Inflammatory macrophage treated with lipopolysaccharide for 4 hours (primary cell): ENCODE data around the gene TSPAN14.

Experiments used
- DNase-seq: peaks from one replicate; pipeline ENCODE4 v3.0.0-alpha.2; 2020

TSPAN14 gene

GRCh38 chr10:80425901-80426300 is 28.2 kb upstream of the TSPAN14 start:
- no peak for DNase-seq

DNA sequence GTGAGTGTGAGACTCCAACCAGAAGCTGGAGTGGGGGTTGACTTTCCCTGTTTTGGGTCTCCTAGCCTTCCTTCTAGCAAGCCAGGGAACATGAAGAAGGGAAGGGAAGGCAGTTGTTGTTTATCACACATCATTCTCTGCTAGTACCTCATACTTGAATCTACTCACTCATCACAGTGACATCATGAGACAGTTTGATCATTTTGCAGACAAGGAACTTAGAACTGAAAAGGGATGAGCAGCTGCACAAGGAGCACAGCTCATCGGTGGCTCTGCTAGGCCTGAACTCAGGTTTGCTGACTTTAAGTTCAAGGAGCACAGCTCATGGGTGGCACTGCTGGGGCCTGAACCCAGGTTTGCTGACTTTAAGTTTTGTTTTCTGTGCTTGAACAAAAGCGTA is 26.6 kb upstream of the TSPAN14 start:
- DNase-seq = peak; percentile 32

DNA sequence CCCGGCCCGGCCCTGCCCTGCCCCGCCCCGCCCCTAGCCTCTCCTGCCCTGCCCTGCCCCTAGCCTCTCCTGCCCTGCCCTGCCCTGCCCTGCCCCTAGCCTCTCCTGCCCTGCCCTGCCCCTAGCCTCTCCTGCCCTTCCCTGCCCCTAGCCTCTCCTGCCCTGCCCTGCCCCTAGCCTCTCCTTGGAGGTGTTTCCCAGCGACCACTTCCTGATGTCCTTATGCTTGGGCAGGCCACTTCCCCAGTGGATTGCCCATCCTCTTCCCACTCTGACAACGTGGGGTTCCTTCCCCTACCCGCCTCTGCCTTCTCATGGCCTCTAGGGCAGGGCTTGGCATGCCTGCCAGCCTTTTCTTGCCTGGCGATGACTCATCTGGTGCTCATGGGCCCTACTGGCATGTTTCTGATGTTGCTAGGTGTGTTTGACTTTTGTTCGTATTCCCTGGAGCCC is 24.6 kb upstream of the TSPAN14 start:
- DNase-seq = peak; percentile 88

DNA sequence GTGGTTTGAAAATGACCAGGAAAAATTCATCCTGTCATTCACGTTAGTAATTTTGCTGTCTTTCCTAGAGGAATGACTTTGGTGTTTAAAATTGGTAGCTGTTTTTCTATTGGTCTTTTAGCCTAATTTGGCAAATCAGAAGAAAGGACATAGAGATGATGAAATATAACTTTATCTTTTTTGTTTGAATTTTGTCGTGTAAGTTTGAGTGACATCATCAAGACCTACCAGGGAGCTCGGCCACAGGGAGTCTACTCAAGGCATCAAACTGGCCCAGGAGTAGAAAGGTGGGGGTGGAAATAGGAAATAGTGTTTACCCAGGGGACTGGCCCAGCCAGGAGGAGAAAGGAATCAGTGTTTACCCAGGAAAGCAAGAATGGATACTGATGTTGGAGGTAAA is 21.0 kb upstream of the TSPAN14 start:
- DNase-seq = no peak

- DNase-seq = no peak
Measured at GRCh38 chr10:80436446-80437098, 17.5 kb upstream of the TSPAN14 start.

GRCh38 chr10:80437227-80437626 is 16.9 kb upstream of the TSPAN14 start:
- no peak for DNase-seq

GRCh38 chr10:80441831-80442230 is 12.3 kb upstream of the TSPAN14 start:
- DNase-seq = no peak

DNA sequence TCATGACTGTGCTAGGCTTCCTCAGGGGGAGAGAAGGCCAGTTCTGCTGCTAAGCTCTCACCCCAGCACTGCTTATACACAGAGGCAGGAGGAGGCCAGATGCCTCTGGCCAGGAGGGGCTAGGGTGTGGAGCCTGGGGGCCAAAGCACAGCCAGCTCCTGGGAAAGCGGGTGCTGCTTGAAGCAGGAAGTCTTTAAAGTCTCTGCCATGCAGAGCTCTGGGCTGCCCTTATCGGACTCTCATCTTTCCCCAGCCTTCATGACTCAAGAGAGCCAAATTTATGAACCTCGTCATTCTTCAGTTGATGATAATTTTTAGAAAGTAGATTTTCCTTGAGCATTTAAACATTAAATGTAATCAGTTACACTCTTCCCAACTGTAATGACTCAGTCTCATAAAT is 11.2 kb upstream of the TSPAN14 start:
- no peak for DNase-seq

GRCh38 chr10:80443531-80443974 is 10.6 kb upstream of the TSPAN14 start:
- peak; percentile 69 for DNase-seq

DNA sequence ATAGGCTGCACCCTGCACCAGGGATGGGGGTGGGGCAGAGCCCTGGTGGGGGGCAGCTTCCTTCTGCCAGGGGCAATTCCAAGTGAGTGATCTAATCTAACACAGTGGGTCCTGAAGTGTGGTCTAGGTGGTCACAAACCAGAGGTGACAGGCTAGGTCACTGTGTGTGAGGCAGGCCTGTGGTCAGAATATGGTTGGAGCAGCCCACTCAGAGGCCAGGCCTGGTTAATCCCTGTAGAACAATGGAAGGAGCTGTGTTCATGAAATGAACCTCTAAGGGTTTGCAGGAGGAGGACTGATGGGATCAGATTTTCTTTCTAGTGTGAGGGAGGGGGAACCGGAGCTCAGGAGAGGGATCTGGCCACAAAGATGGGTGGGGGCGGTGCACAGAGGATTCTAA is 10.0 kb upstream of the TSPAN14 start:
- no peak for DNase-seq

DNA sequence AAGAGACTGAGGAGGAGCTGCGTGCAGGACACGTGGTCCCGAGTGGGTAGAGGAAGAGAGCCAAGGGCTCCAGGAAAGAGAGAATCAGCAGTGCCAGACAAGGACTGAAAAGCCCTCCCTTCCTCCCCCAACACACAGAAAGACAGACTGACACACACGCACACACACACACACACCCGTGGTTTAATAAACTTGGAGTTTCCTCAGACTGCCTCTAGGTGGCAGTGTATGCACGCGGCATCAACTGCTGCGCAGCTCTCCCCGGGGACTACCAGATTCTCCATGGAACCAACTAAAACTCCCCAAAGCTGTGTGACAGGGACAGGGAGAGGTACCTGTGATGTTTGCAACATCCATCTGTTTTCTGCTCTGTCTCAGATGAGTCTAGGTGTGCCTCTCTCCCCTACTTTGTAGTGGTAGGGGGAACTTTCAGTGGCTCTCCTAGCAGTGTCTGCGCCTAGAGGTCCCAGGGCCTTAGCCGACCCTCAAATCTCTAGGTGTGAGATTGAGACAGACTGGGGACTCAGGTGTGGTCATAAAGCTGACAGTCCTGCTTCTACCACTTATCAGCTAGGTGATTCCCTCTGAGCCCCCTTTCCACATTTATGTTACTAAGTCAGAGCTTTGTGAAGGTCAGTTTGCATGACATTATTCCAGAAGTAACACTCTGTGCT is 9.3 kb upstream of the TSPAN14 start:
- DNase-seq = peak; percentile 76

GRCh38 chr10:80447436-80448190 is 6.5 kb upstream of the TSPAN14 start:
- DNase-seq = peak; percentile 52

DNA sequence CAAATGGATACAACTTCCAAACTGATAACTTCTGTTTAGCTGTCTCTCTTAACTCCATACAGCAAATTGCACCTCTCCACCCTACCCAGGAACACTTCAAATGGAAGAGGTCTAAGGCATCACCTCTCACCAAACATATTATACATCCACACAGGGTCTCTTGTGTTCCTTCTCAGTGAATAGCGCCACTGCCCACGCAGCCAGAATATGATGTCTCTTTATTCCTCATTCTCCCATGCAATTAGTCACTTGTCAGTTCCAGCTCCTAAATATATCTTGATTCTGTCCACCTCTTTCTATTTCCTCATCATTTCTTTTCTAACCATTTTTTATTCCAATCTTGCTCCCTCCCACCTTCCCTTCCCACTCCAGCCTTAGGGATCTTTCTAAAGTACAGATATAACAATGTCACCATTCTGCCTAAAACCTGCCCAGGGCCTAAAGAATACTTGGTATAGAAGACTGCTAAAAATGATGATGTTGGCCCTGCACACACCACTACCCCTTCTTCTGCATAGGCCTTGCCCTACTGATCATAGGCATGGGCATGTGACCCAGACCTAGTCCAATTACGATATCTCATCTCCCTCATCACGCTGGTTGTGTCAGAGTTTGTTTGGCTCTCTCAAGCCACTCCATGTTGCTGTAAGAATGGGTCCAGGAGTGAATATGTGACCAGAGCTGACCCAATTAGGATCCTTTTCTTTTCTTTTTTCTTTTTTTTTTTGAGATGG is 5.7 kb upstream of the TSPAN14 start:
- DNase-seq = peak; percentile 55

- no peak for DNase-seq
Measured at GRCh38 chr10:80449520-80449919, 4.6 kb upstream of the TSPAN14 start.

DNA sequence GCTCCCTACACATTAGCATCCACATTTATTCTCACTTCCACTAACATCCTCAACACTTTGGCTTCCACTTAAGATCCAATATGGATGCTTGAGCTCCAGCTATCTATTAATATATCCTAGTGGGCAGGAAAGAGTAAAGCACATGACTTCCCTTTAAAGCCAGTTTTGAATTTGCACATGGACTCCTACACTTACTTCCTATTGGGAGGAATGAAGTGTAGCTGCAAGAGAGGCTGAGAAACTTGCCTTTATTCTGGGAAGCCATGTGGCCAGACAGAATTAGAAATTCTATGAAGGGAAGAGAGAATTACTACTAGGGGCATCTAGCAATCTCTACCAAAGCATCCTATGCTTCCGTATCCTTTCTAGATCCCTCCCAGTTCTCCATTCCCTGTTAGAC is 3.0 kb upstream of the TSPAN14 start:
- DNase-seq = peak; percentile 72

GRCh38 chr10:80452069-80452468 is 2.0 kb upstream of the TSPAN14 start:
- no peak for DNase-seq

DNA sequence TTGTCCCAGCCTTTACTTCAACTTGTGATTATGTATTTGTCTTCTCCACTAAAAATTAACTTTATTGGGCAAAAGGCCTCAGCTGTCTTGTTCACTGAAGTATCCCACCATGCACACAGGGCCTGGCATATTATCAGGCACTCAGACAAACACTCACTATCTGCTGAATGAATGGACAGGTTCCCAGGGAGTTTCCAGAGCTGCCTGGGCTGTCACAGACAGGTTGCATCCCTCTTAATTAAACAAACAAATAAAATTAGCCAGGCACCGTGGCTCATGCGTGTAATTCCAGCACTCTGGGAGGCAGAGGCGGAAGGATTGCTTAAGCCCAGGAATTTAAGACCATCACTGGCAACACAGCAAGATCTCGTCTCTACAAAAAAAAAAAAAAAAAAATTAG is 1.5 kb upstream of the TSPAN14 start:
- DNase-seq = no peak

GRCh38 chr10:80453056-80453841 is 861 bp upstream of the TSPAN14 start:
- no peak for DNase-seq

DNA sequence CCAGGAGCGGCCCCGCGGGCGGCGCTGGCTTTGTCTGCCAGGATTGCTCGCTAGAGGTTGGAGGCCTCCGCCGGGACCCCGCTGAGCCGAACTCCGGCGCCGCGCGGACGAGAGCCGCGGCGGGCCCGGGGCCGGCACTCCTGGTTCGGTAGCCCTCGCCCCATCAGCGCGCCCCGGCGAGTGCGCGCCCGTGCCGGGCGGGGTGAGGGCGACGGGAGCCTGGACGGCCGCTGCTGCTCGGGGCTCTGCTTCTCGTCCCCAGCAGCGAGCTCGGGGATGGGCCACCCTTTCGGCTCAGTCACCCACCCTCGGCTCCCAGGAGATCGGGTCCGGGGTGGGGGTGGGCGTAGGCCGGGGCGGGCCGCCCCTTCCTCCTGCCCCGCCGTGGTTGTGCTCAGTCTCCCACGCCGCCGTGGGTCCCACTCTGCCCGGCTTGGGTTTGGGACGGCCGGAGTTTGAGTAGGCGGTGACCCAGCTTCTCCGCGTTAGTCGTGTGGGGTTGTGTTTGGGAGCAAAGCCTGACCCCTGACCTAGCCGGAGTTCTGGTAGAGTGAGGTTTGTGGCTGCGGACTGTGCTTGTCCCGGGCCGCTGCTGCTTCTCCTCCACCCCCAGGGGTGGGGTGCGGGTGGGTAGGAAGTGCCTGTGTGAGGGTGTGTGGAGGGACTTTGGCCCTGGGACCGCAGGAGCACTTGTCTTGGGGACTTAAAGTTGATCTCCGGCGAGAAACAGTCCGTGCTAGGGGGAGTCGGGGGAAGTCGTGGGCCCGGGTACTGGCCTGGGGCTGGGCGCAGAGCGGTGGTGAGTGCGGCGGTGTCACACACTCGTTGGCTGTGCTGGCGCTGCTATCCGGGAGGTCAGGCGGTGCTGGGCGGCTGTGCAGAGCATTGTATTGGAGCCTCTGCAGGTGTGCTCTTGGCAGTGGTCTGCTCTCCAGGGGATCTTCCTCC is 677 bp downstream of the TSPAN14 start:
- DNase-seq = peak; percentile 45

DNA sequence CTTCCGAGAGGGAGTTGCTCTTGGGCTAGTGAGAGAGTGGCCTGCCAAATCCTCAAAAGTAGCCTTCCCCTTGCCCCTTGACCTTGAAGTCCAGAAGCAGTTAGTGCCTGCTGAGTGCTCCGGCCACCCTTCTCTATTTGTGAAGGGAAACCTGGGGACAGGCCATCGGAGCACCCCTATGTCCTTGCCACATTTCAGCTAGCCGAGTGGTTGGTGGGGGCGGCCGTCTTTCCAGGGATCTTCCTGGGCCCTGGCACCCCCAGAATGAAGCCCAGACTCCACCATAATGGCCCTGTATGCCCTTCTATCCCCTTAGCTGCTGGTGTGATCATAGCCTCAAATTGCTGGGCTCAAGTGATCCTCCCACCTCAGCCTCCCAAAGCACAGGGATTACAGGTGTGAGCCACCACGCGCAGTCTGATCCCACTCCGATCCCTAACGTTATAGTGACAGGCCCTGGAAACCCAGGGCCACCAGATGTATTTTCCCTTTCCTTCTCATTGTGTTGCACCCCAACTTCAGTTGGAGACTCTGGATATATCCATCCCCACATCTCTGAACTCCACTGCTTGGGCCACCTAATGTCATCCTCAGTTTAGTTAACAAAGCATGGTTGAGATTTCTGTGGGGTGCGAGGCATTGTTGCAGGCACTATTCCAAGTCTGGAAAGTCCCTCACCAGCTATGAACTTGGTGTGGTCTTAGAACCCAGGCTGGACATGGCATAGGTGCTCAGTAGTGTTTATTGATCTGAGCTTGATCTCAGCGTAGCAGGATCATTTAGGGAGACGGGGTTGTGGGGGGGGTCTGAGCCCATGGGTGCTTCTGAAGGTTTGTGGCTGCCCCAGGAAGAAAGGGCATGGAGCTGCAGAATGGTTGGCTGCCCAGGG is 1.6 kb downstream of the TSPAN14 start:
- DNase-seq = no peak
